Thyroid gland (tissue), 4 donors: ENCODE data around the gene ADAMTSL1. TPM values are rescaled to one million over a fixed set of nuclear protein-coding genes. Genes with fewer than 3 reads are reported as not detected.

Source experiments
- DNase-seq, 2 donors: peaks; one replicate each; pipeline ENCODE4 v3.0.0-alpha.2; 2019
- H3K27ac ChIP-seq, 3 donors: fragments of 200-600 bp; sonication (generic); 1 replicate in 2 of 3; 2 replicates in 1 of 3; pipeline ENCODE4 v1.5.1; 2016 to 2019; ENCODE audit warnings: mild to moderate bottlenecking in 1 of 3, moderate library complexity in 1 of 3
- H3K27me3 ChIP-seq: fragments of 200-600 bp; sonication (generic); one replicate; pipeline ENCODE4 v1.5.1; 2019
- H3K36me3 ChIP-seq, 2 donors: fragments of 200-600 bp; sonication (generic); one replicate each; pipeline ENCODE4 v1.5.1; 2016 to 2019
- H3K4me1 ChIP-seq, 2 donors: fragments of 200-600 bp; sonication (generic); one replicate each; pipeline ENCODE4 v1.5.1; 2017 to 2019
- H3K4me3 ChIP-seq, 3 donors: fragments of 200-600 bp; sonication (generic); replicated peaks in 1 of 3; 1 replicate in 2 of 3; 2 replicates in 1 of 3; pipeline ENCODE4 v1.5.1; 2016; ENCODE audit warnings: mild to moderate bottlenecking in 1 of 3
- H3K9me3 ChIP-seq: fragments of 200-600 bp; sonication (generic); one replicate; pipeline ENCODE4 v1.5.1; 2017
- CTCF ChIP-seq, 6 experiments: fragments of 200-600 bp in 3 of 6; fragments of 450-650 bp in 3 of 6; sonication (generic) in 3 of 6; IDR thresholded peaks; one replicate each; pipeline ENCODE4 v1.5.1; 2016 to 2019; ENCODE audit warnings: antibody characterized with exemption in 6 of 6, mild to moderate bottlenecking in 2 of 6, inconsistent platforms in 1 of 6, moderate library complexity in 1 of 6
- POLR2A ChIP-seq, 2 donors: fragments of 450-650 bp; IDR thresholded peaks; one replicate each; pipeline ENCODE4 v1.6.1; 2017; ENCODE audit warnings: antibody characterized with exemption in 2 of 2, mild to moderate bottlenecking in 2 of 2, moderate library complexity in 1 of 2
- WGBS, 2 donors: methylation state at CpG; one replicate each; pipeline ENCODE4 v1.1.5; 2017; 5-methylcytosine and 5-hydroxymethylcytosine counted together
- intact Hi-C: fragments of 100-400 bp; cut with DNase I; formaldehyde crosslinking; loops from one replicate; pipeline ENCODE4 v1.15.1; 2023
- total RNA-seq, 4 donors: library from RNA; depleted of rRNA; stranded (reverse); fragments of >200 nt; gene quantifications; one replicate each; pipeline ENCODE4 v1.2.3, GENCODE V29; 2016

The ADAMTSL1 gene
- total RNA-seq, 4 donors from 2014 or later, result 1.6 to 9.0 (median 4.8) TPM

GRCh38 chr9:18786196-18786595 is 312.2 kb downstream of the ADAMTSL1 start:
- no peak overlapping the region for H3K4me3 ChIP-seq
- TF ChIP-seq CTCF (IDR thresholded peaks at IDR 0.05), result no peak
- no peak for TF ChIP-seq POLR2A (IDR thresholded peaks at IDR 0.05)
- DNase-seq, result no peak
- H3K27me3 ChIP-seq, result no peaks in the 10 kb centered on the region
- intact Hi-C loops, result no loop called here
- H3K9me3 ChIP-seq, result no peaks in the 10 kb centered on the region
- WGBS, 2 donors, result 47 to 55% methylated on average over 3 of the region's 3 CpGs
- H3K4me1 ChIP-seq, result peaks cover 0 to 12% of the 10 kb centered on the region in 2 donors
- H3K27ac ChIP-seq, result peak overlapping the region; percentile 18 to 58 (median 31)
- H3K36me3 ChIP-seq, result no peaks in the 10 kb centered on the region

- Histone ChIP-seq H3K9me3 (no peaks in the 10 kb centered on the region), H3K4me1 (peaks cover 0 to 12% of the 10 kb centered on the region in 2 donors), H3K27me3 (no peaks in the 10 kb centered on the region), H3K36me3 (no peaks in the 10 kb centered on the region), H3K27ac (peak overlapping the region; percentile 1 to 58 (median 31)), H3K4me3 (no peak overlapping the region)
- WGBS, 2 donors, result 52 to 60% methylated on average over 2 of the region's 2 CpGs
- no peak for TF ChIP-seq CTCF (IDR thresholded peaks at IDR 0.05)
- TF ChIP-seq POLR2A (IDR thresholded peaks at IDR 0.05), result no peak
- intact Hi-C loops, result no loop called here
- no peak for DNase-seq
Observed at GRCh38 chr9:18786911-18787650, 313.1 kb downstream of the ADAMTSL1 start.

- Histone ChIP-seq H3K27me3 (no peaks in the 10 kb centered on the region), H3K4me3 (no peak overlapping the region), H3K36me3 (no peaks in the 10 kb centered on the region), H3K9me3 (no peaks in the 10 kb centered on the region), H3K4me1 (peaks cover 0 to 12% of the 10 kb centered on the region in 2 donors), H3K27ac (peak overlapping the region in 1 of 3 donors; percentile 9)
- TF ChIP-seq POLR2A (IDR thresholded peaks at IDR 0.05) (no peak), CTCF (IDR thresholded peaks at IDR 0.05) (no peak)
- WGBS, 2 donors, result 86 to 87% methylated on average over 10 of the region's 10 CpGs
- intact Hi-C loops, result no loop called here
- DNase-seq, result no peak
Observed at GRCh38 chr9:18788256-18788655, 314.3 kb downstream of the ADAMTSL1 start.

GRCh38 chr9:18791074-18791473 is 317.1 kb downstream of the ADAMTSL1 start:
- Histone ChIP-seq H3K4me3 (no peak overlapping the region), H3K4me1 (peaks cover 0 to 9% of the 10 kb centered on the region in 2 donors), H3K27ac (no peak overlapping the region), H3K27me3 (no peaks in the 10 kb centered on the region), H3K9me3 (no peaks in the 10 kb centered on the region), H3K36me3 (no peaks in the 10 kb centered on the region)
- TF ChIP-seq POLR2A (IDR thresholded peaks at IDR 0.05), result no peak
- TF ChIP-seq CTCF (IDR thresholded peaks at IDR 0.05), result peak in 5 of 6 experiments; percentile 46 to 65 (median 59)
- DNase-seq, result peak; percentile 61 to 69
- intact Hi-C loops, result no loop called here
- WGBS, 2 donors, result 63 to 67% methylated on average over 5 of the region's 5 CpGs

- Histone ChIP-seq H3K36me3 (no peaks in the 10 kb centered on the region), H3K4me1 (peaks cover 0 to 3% of the 10 kb centered on the region in 2 donors), H3K27ac (no peak overlapping the region), H3K9me3 (no peaks in the 10 kb centered on the region), H3K27me3 (no peaks in the 10 kb centered on the region), H3K4me3 (no peak overlapping the region)
- DNase-seq, result no peak
- intact Hi-C loops, result no loop called here
- WGBS, 2 donors, result 67 to 77% methylated on average over 2 of the region's 2 CpGs
- no peak for TF ChIP-seq CTCF (IDR thresholded peaks at IDR 0.05)
- no peak for TF ChIP-seq POLR2A (IDR thresholded peaks at IDR 0.05)
Observed at GRCh38 chr9:18793122-18793521, 319.2 kb downstream of the ADAMTSL1 start.
